Liver (tissue), 9 donors: ENCODE data around the gene SPECC1. TPM values are rescaled to one million over a fixed set of nuclear protein-coding genes. Genes with fewer than 3 reads are reported as not detected.

Source experiments
- DNase-seq: peaks from one replicate; pipeline ENCODE4 v3.0.0-alpha.2; 2017; ENCODE audit warnings: low spot score
- H3K27ac ChIP-seq, 2 donors: one replicate each; pipeline ENCODE4 v1.7.0; 2013; ENCODE audit warnings: inconsistent platforms in 2 of 2, low read length in 2 of 2, control low read depth in 1 of 2, low read depth in 1 of 2, mild to moderate bottlenecking in 1 of 2
- H3K27me3 ChIP-seq, 4 donors: one replicate each; pipeline versions ENCODE4 v1.6.1 to v1.7.0; 2013; ENCODE audit warnings: low read length in 3 of 4, inconsistent platforms in 1 of 4, mild to moderate bottlenecking in 1 of 4, moderate library complexity in 1 of 4; ENCODE audit not compliant: control insufficient read depth in 4 of 4, insufficient read depth in 4 of 4
- H3K36me3 ChIP-seq, 4 donors: one replicate each; pipeline versions ENCODE4 v1.6.1 to v1.7.0; 2013; ENCODE audit warnings: low read length in 3 of 4, mild to moderate bottlenecking in 3 of 4, low read depth in 1 of 4, moderate library complexity in 1 of 4; ENCODE audit not compliant: control insufficient read depth in 4 of 4, insufficient read depth in 3 of 4
- H3K4me1 ChIP-seq, 4 donors: one replicate each; pipeline versions ENCODE4 v1.6.1 to v1.7.0; 2013; ENCODE audit warnings: low read length in 3 of 4, mild to moderate bottlenecking in 3 of 4, moderate library complexity in 1 of 4; ENCODE audit not compliant: control insufficient read depth in 4 of 4, insufficient read depth in 4 of 4
- H3K4me3 ChIP-seq, 3 donors: one replicate each; pipeline versions ENCODE4 v1.6.1 to v1.7.0; 2013; ENCODE audit warnings: low read length in 3 of 3, control low read depth in 1 of 3, low read depth in 1 of 3, mild to moderate bottlenecking in 1 of 3
- H3K9ac ChIP-seq, 2 donors: one replicate each; pipeline ENCODE4 v1.7.0; 2013; ENCODE audit warnings: low read length in 2 of 2, mild to moderate bottlenecking in 2 of 2, moderate library complexity in 2 of 2, control low read depth in 1 of 2, low read depth in 1 of 2
- H3K9me3 ChIP-seq, 4 donors: one replicate each; pipeline versions ENCODE4 v1.6.1 to v1.7.0; 2013; ENCODE audit warnings: low read length in 3 of 4; ENCODE audit not compliant: control insufficient read depth in 4 of 4
- ATF3 ChIP-seq: IDR thresholded peaks from 2 replicates; pipeline ENCODE4 v1.6.1; 2016; ENCODE audit warnings: antibody characterized with exemption
- CTCF ChIP-seq: fragments of 150-350 bp; IDR thresholded peaks from 2 replicates; pipeline ENCODE4 v1.5.1; 2017; ENCODE audit warnings: improper control_type of control experiment, low read depth, low read length; ENCODE audit not compliant: missing input control
- EGR1 ChIP-seq, 2 donors: IDR thresholded peaks; 2 replicates each; pipeline ENCODE4 v1.6.1; 2016 to 2018; ENCODE audit warnings: antibody characterized with exemption in 2 of 2, low read depth in 2 of 2
- FOXA1 ChIP-seq: IDR thresholded peaks from 2 replicates; pipeline ENCODE4 v1.6.1; 2016; ENCODE audit warnings: antibody characterized with exemption
- FOXA2 ChIP-seq: IDR thresholded peaks from 2 replicates; pipeline ENCODE4 v1.6.1; 2016; ENCODE audit warnings: antibody characterized with exemption
- GABPA ChIP-seq, 2 donors: IDR thresholded peaks in 1 of 2; conservative IDR thresholded peaks in 1 of 2; 2 replicates each; pipeline ENCODE4 v1.6.1; 2016; ENCODE audit warnings: antibody characterized with exemption in 2 of 2, mild to moderate bottlenecking in 1 of 2, moderate library complexity in 1 of 2
- HNF4A ChIP-seq, 2 donors: conservative IDR thresholded peaks; 2 replicates each; pipeline ENCODE4 v1.6.1; 2016; ENCODE audit warnings: antibody characterized with exemption in 2 of 2, mild to moderate bottlenecking in 2 of 2
- HNF4G ChIP-seq: IDR thresholded peaks from 2 replicates; pipeline ENCODE4 v1.6.1; 2016; ENCODE audit warnings: antibody characterized with exemption
- JUND ChIP-seq, 2 donors: IDR thresholded peaks; 2 replicates each; pipeline ENCODE4 v1.6.1; 2016; ENCODE audit warnings: antibody characterized with exemption in 2 of 2
- MAX ChIP-seq: IDR thresholded peaks from 2 replicates; pipeline ENCODE4 v1.6.1; 2016; ENCODE audit warnings: antibody characterized with exemption
- NR2F2 ChIP-seq: IDR thresholded peaks from 2 replicates; pipeline ENCODE4 v1.6.1; 2016; ENCODE audit warnings: antibody characterized with exemption
- RAD21 ChIP-seq, 2 donors: IDR thresholded peaks; 2 replicates each; pipeline ENCODE4 v1.6.1; 2016; ENCODE audit warnings: antibody characterized with exemption in 2 of 2, mild to moderate bottlenecking in 2 of 2
- SP1 ChIP-seq: IDR thresholded peaks from 2 replicates; pipeline ENCODE4 v1.6.1; 2018; ENCODE audit warnings: antibody characterized with exemption, mild to moderate bottlenecking
- TAF1 ChIP-seq: conservative IDR thresholded peaks from 2 replicates; pipeline ENCODE4 v1.6.1; 2016; ENCODE audit warnings: antibody characterized with exemption, mild to moderate bottlenecking
- YY1 ChIP-seq: IDR thresholded peaks from 2 replicates; pipeline ENCODE4 v1.6.1; 2016; ENCODE audit warnings: antibody characterized with exemption, mild to moderate bottlenecking
- WGBS: extraction: QIAGEN DNeasy Blood & Tissue Kit; methylation state at CpG from one replicate; pipeline ENCODE4 v1.1.7; 2013; 5-methylcytosine and 5-hydroxymethylcytosine counted together
- polyA plus RNA-seq, 2 donors: library from polyadenylated mRNA; stranded (reverse) in 1 of 2; unstranded in 1 of 2; fragments of 200-250 nt in 1 of 2; fragments of >200 nt in 1 of 2; fragmentation: Nextera tagmentation in 1 of 2; extraction: Ambion mirVana in 1 of 2; gene quantifications; one replicate each; pipeline versions ENCODE4 v1.2.1 to v1.2.3, GENCODE V29; 2013 to 2015
- total RNA-seq, 2 donors: library from RNA; depleted of rRNA; stranded (reverse); fragments of >200 nt; gene quantifications; one replicate each; pipeline ENCODE4 v1.2.3, GENCODE V29; 2014
- TF ChIP-seq, protein P1 (sequence below): IDR thresholded peaks from 2 replicates; pipeline ENCODE4 v1.6.1; 2016; ENCODE audit warnings: antibody characterized with exemption
- TF ChIP-seq, protein P2 (sequence below): IDR thresholded peaks from 2 replicates; pipeline ENCODE4 v1.6.1; 2016; ENCODE audit warnings: antibody characterized with exemption, mild to moderate bottlenecking
- donor health status: healthy.
- donor health status: healthy.
- donor health status: healthy.
- donor health status: healthy.
- donor health status: healthy.

The SPECC1 gene
- total and polyA plus RNA-seq, 4 donors: 0.36 to 70.3 (median 1.8) TPM

DNA sequence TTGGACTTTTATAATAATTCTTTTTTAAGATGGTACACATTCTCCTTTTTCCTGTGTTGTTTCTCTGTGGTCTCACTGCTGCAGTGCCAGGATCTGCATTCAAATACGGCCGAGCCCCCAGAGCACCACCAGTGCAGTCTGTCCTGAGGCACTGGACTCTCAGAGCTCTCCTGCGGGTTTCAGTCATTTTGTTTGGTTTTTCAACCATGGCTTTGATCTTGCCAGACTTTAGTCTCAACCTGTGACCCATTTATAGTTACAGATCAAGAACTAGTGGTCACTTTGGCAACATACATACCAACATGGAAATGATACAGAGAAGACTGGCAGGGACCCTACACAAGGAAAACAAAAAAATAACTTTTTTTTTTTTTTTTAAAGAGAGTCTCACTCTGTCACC is 280.8 kb downstream of the SPECC1 start:
- no peak overlapping the region for H3K9ac ChIP-seq
- no peak for DNase-seq
- TF ChIP-seq HNF4G (no peak), NR2F2 (no peak), MAX (no peak), ATF3 (no peak), RAD21 (IDR thresholded peaks at IDR 0.05) (no peak), EGR1 (IDR thresholded peaks at IDR 0.05; ENCODE audit: low read depth in 2 of 2) (no peak), YY1 (no peak), HNF4A (conservative IDR thresholded peaks at IDR 0.05) (no peak), TAF1 (no peak), JUND (IDR thresholded peaks at IDR 0.05) (no peak), SP1 (no peak), FOXA1 (no peak), CTCF (no peak), FOXA2 (no peak)
- TF ChIP-seq, protein P1, sequence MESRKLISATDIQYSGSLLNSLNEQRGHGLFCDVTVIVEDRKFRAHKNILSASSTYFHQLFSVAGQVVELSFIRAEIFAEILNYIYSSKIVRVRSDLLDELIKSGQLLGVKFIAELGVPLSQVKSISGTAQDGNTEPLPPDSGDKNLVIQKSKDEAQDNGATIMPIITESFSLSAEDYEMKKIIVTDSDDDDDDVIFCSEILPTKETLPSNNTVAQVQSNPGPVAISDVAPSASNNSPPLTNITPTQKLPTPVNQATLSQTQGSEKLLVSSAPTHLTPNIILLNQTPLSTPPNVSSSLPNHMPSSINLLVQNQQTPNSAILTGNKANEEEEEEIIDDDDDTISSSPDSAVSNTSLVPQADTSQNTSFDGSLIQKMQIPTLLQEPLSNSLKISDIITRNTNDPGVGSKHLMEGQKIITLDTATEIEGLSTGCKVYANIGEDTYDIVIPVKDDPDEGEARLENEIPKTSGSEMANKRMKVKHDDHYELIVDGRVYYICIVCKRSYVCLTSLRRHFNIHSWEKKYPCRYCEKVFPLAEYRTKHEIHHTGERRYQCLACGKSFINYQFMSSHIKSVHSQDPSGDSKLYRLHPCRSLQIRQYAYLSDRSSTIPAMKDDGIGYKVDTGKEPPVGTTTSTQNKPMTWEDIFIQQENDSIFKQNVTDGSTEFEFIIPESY: no peak
- TF ChIP-seq, protein P2, sequence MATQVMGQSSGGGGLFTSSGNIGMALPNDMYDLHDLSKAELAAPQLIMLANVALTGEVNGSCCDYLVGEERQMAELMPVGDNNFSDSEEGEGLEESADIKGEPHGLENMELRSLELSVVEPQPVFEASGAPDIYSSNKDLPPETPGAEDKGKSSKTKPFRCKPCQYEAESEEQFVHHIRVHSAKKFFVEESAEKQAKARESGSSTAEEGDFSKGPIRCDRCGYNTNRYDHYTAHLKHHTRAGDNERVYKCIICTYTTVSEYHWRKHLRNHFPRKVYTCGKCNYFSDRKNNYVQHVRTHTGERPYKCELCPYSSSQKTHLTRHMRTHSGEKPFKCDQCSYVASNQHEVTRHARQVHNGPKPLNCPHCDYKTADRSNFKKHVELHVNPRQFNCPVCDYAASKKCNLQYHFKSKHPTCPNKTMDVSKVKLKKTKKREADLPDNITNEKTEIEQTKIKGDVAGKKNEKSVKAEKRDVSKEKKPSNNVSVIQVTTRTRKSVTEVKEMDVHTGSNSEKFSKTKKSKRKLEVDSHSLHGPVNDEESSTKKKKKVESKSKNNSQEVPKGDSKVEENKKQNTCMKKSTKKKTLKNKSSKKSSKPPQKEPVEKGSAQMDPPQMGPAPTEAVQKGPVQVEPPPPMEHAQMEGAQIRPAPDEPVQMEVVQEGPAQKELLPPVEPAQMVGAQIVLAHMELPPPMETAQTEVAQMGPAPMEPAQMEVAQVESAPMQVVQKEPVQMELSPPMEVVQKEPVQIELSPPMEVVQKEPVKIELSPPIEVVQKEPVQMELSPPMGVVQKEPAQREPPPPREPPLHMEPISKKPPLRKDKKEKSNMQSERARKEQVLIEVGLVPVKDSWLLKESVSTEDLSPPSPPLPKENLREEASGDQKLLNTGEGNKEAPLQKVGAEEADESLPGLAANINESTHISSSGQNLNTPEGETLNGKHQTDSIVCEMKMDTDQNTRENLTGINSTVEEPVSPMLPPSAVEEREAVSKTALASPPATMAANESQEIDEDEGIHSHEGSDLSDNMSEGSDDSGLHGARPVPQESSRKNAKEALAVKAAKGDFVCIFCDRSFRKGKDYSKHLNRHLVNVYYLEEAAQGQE: no peak
- 65% methylated on average over 3 of the region's 3 CpGs for WGBS
- no peak overlapping the region for H3K27ac ChIP-seq
- H3K36me3 ChIP-seq: no peaks in the 10 kb centered on the region
- H3K9me3 ChIP-seq: no peaks in the 10 kb centered on the region
- no peaks in the 10 kb centered on the region for H3K4me1 ChIP-seq
- H3K27me3 ChIP-seq: no peaks in the 10 kb centered on the region
- H3K4me3 ChIP-seq: no peak overlapping the region

DNA sequence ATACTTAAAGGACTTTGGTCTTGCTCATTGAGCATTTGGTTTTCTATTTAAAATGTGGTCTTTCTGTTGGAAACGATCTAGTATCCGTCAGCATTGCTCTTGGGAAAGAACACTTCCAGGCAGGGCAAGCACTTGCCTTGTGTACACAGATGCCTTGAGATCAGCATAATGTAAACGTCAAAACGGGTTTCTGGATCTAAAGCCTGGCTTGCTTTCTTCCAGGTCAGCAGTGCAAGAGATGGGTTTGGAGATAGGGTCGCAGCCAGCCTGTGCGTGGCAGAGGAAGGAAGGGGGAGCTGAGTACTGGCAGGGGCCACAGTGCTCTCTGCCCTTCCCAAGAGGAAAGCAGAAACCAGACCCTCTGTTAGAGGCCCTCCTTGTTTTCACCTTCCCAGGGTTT is 282.7 kb downstream of the SPECC1 start:
- no peaks in the 10 kb centered on the region for H3K9me3 ChIP-seq
- TF ChIP-seq RAD21 (IDR thresholded peaks at IDR 0.05) (no peak), NR2F2 (no peak), FOXA2 (no peak), GABPA (IDR thresholded peaks at IDR 0.05 in 1 of 2, conservative IDR thresholded peaks at IDR 0.05 in 1 of 2) (no peak), EGR1 (IDR thresholded peaks at IDR 0.05; ENCODE audit: low read depth in 2 of 2) (no peak)
- WGBS: 56% methylated on average over 6 of the region's 6 CpGs
- DNase-seq: no peak
- H3K4me3 ChIP-seq: no peak overlapping the region
- no peaks in the 10 kb centered on the region for H3K4me1 ChIP-seq
- H3K27me3 ChIP-seq: no peaks in the 10 kb centered on the region
- no peaks in the 10 kb centered on the region for H3K36me3 ChIP-seq
- no peak overlapping the region for H3K27ac ChIP-seq
- H3K9ac ChIP-seq: no peak overlapping the region
